Hair follicular keratinocyte (primary cell): ENCODE data around the gene MMP25. TPM values are rescaled to one million over a fixed set of nuclear protein-coding genes. Genes with fewer than 3 reads are reported as not detected.

ENCODE experiments used
- total RNA-seq: library from RNA; depleted of rRNA; stranded (reverse); fragments of >200 nt; gene quantifications from 2 replicates; pipeline ENCODE4 v1.2.3, GENCODE V29; 2015

The MMP25 gene
- 0.04 and 0.31 TPM in 2 replicates for total RNA-seq

GRCh38 chr16:3045758-3046640 lies at the start of gene MMP25:
Gene MMP25 (plus strand): TSS chr16:3046561. CDS start chr16:3046918, 357 bp downstream.

GRCh38 chr16:3012828-3013420 lies 33.4 kb upstream of the MMP25 start, which contains the start of gene CLDN9:
Gene CLDN9 (plus strand): TSS chr16:3012923. CDS start chr16:3013363, 440 bp downstream.

GRCh38 chr16:3017794-3018506 lies 28.4 kb upstream of the MMP25 start, which contains the start of gene CLDN6:
Gene CLDN6 (minus strand): TSS chr16:3018183. CDS start chr16:3016021, 2,162 bp downstream.

GRCh38 chr16:3020247-3020603 lies 26.1 kb upstream of the MMP25 start, which contains the start of gene TNFRSF12A:
Gene TNFRSF12A (plus strand): TSS chr16:3020368. CDS start chr16:3020398, 30 bp downstream.

GRCh38 chr16:3023669-3024478 lies 22.5 kb upstream of the MMP25 start, which contains the start of the genes HCFC1R1 and THOC6:
Gene HCFC1R1 (minus strand): TSS chr16:3023942. CDS start chr16:3023941, 1 bp downstream.
Gene THOC6 (plus strand): TSS chr16:3024035. CDS start chr16:3024327, 292 bp downstream.

GRCh38 chr16:3036726-3037315 lies 9.5 kb upstream of the MMP25 start, which contains the start of gene BICDL2:
Gene BICDL2 (minus strand): TSS chr16:3036944. CDS start chr16:3035496, 1,448 bp downstream.

GRCh38 chr16:3065069-3065741 lies 18.8 kb downstream of the MMP25 start, which contains the start of gene IL32:
Gene IL32 (plus strand): TSS chr16:3065640. CDS start chr16:3065812, 172 bp downstream.

GRCh38 chr16:3098459-3099394 lies 52.4 kb downstream of the MMP25 start, which contains the start of gene ZSCAN10:
Gene ZSCAN10 (minus strand): TSS chr16:3099294. CDS start chr16:3092937, 6,357 bp downstream.

Other genes starting within 250 kb of the MMP25 start
- gene PRSS41, start 248.1 kb upstream of the MMP25 start, total RNA-seq = not detected in 2 replicates
- gene PRSS21, start 229.3 kb upstream of the MMP25 start, total RNA-seq = 0.80 and 3.8 TPM in 2 replicates
- 0.23 and 0.31 TPM in 2 replicates for gene ZG16B, start 216.3 kb upstream of the MMP25 start, total RNA-seq
- gene PRSS22, start 188.4 kb upstream of the MMP25 start, total RNA-seq = 0.34 and 2.8 TPM in 2 replicates
- gene FLYWCH2, start 163.3 kb upstream of the MMP25 start, total RNA-seq = 50.9 and 55.1 TPM in 2 replicates
- gene FLYWCH1, start 134.6 kb upstream of the MMP25 start, total RNA-seq = 47.7 and 65.2 TPM in 2 replicates
- 11.7 and 22.4 TPM in 2 replicates for gene KREMEN2, start 82.3 kb upstream of the MMP25 start, total RNA-seq
- gene PAQR4, start 77.2 kb upstream of the MMP25 start, total RNA-seq = 34.4 and 38.0 TPM in 2 replicates
- 20.1 and 86.7 TPM in 2 replicates for gene PKMYT1, start 66.1 kb upstream of the MMP25 start, total RNA-seq
- not detected in 2 replicates for gene CLDN9, start 33.6 kb upstream of the MMP25 start, total RNA-seq
- gene CLDN6, start 28.4 kb upstream of the MMP25 start, total RNA-seq = 0.08 TPM in 1 of 2 replicates, not detected in the other
- 522 and 714 TPM in 2 replicates for gene TNFRSF12A, start 26.2 kb upstream of the MMP25 start, total RNA-seq
- gene HCFC1R1, start 22.6 kb upstream of the MMP25 start, total RNA-seq = 26.4 and 29.2 TPM in 2 replicates
- gene THOC6, start 22.5 kb upstream of the MMP25 start, total RNA-seq = 22.3 and 33.0 TPM in 2 replicates
- 0.23 and 0.78 TPM in 2 replicates for gene BICDL2, start 9.6 kb upstream of the MMP25 start, total RNA-seq
- gene IL32, start 19.1 kb downstream of the MMP25 start, total RNA-seq = 6.5 and 25.3 TPM in 2 replicates
- not detected in 2 replicates for gene ZSCAN10, start 52.7 kb downstream of the MMP25 start, total RNA-seq
- gene ZNF205, start 66.0 kb downstream of the MMP25 start, total RNA-seq = 22.3 and 22.7 TPM in 2 replicates
- 4.4 and 5.8 TPM in 2 replicates for gene ZNF213, start 88.5 kb downstream of the MMP25 start, total RNA-seq
- gene OR1F1, start 141.6 kb downstream of the MMP25 start, total RNA-seq = not detected in 2 replicates
- 3.7 and 8.1 TPM in 2 replicates for gene ZNF200, start 188.6 kb downstream of the MMP25 start, total RNA-seq
- gene MEFV, start 210.1 kb downstream of the MMP25 start, total RNA-seq = 0.08 TPM in 2 replicates
- gene ZNF263, start 236.9 kb downstream of the MMP25 start, total RNA-seq = 23.4 and 35.5 TPM in 2 replicates